IMR-90 (cell line): ENCODE measurements around the gene HS6ST2. TPM values are rescaled to one million over a fixed set of nuclear protein-coding genes. Genes with fewer than 3 reads are reported as not detected.

Experiments used
- ATAC-seq: fragments of 200-7000 bp; cut with Tn5 transposase; 2 replicates; pipeline ENCODE4 v1.9.1; 2020; ENCODE audit warnings: low read depth, mild to moderate bottlenecking, moderate library complexity
- BruUV-seq: library from RNA; stranded (reverse); fragments of 400-500 nt; replicated peaks from 2 replicates; lab custom pipeline; 2021; lab: Mats Ljungman, UMichigan
- CTCF ChIA-PET: fragments of 300-600 bp; formaldehyde crosslinking; extraction: SDS; loops from one replicate; lab custom pipeline; 2021; ENCODE audit warnings: antibody characterized with exemption; lab: Yijun Ruan, JAX
- POLR2A ChIA-PET: fragments of 300-600 bp; sonication (Branson Sonifier 250); formaldehyde crosslinking; loops from one replicate; lab custom pipeline; 2022; ENCODE audit warnings: antibody characterized with exemption; ENCODE audit not compliant: unreplicated experiment; lab: Charles Lee
- DNase-seq: peaks from one replicate; pipeline ENCODE4 v3.0.0; 2013
- H2AFZ ChIP-seq: replicated peaks from 2 replicates; pipeline ENCODE3; 2013; ENCODE audit warnings: low read length, mild to moderate bottlenecking; ENCODE audit not compliant: poor library complexity
- H2AK5ac ChIP-seq: 2 replicates; pipeline ENCODE4 v1.6.1; 2013; ENCODE audit warnings: low read depth, low read length, inconsistent platforms
- H2AK9ac ChIP-seq: replicated peaks from 2 replicates; pipeline ENCODE3; 2013; ENCODE audit warnings: mild to moderate bottlenecking, low read depth, low read length, moderate library complexity; ENCODE audit not compliant: poor library complexity
- H2BK120ac ChIP-seq: 2 replicates; pipeline ENCODE4 v1.6.1; 2013; ENCODE audit warnings: low read depth, low read length, inconsistent platforms
- H2BK15ac ChIP-seq: 3 replicates; pipeline ENCODE4 v1.6.1; 2013; ENCODE audit warnings: low read depth, low read length, inconsistent platforms
- H2BK20ac ChIP-seq: 2 replicates; pipeline ENCODE4 v1.6.1; 2013; ENCODE audit warnings: low read depth, mild to moderate bottlenecking, inconsistent platforms, low read length, moderate library complexity
- H2BK5ac ChIP-seq: 2 replicates; pipeline ENCODE4 v1.6.1; 2013; ENCODE audit warnings: mild to moderate bottlenecking, low read depth, low read length, inconsistent platforms; ENCODE audit not compliant: poor library complexity, severe bottlenecking
- H3K14ac ChIP-seq: replicated peaks from 2 replicates; pipeline ENCODE4 v1.6.1; 2013; ENCODE audit warnings: low read depth, low read length, inconsistent platforms
- H3K18ac ChIP-seq: 2 replicates; pipeline ENCODE4 v1.6.1; 2013; ENCODE audit warnings: low read depth, low read length, control low read depth
- H3K23ac ChIP-seq: 2 replicates; pipeline ENCODE4 v1.6.1; 2013; ENCODE audit warnings: low read depth, low read length, inconsistent platforms
- H3K27ac ChIP-seq: 2 replicates; pipeline ENCODE4 v1.5.1; 2013; ENCODE audit warnings: mild to moderate bottlenecking, control low read depth, low read length; ENCODE audit not compliant: insufficient read depth
- H3K27me3 ChIP-seq: 2 replicates; pipeline ENCODE4 v1.6.1; 2013; ENCODE audit warnings: low read length; ENCODE audit not compliant: control insufficient read depth, insufficient read depth
- H3K36me3 ChIP-seq: 2 replicates; pipeline ENCODE4 v1.6.1; 2013; ENCODE audit warnings: low read length, mixed read lengths; ENCODE audit not compliant: control insufficient read depth, insufficient read depth
- H3K4ac ChIP-seq: 2 replicates; pipeline ENCODE4 v1.6.1; 2013; ENCODE audit warnings: low read depth, low read length, inconsistent platforms
- H3K4me1 ChIP-seq: 2 replicates; pipeline ENCODE4 v1.6.1; 2013; ENCODE audit warnings: low read length, mixed read lengths; ENCODE audit not compliant: control insufficient read depth, insufficient read depth
- H3K4me2 ChIP-seq: 2 replicates; pipeline ENCODE4 v1.6.1; 2013; ENCODE audit warnings: low read depth, mild to moderate bottlenecking, control low read depth, low read length, moderate library complexity
- H3K4me3 ChIP-seq: 2 replicates; pipeline ENCODE4 v1.5.1; 2013; ENCODE audit warnings: low read depth, mild to moderate bottlenecking, control low read depth, low read length, moderate library complexity; ENCODE audit not compliant: insufficient read depth
- H3K56ac ChIP-seq: 2 replicates; pipeline ENCODE4 v1.6.1; 2013; ENCODE audit warnings: low read length, inconsistent platforms; ENCODE audit not compliant: insufficient read depth; ENCODE audit errors: extremely low read depth
- H3K79me1 ChIP-seq, 2 experiments: 2 replicates each; pipeline ENCODE4 v1.6.1; 2013; ENCODE audit warnings: low read length in 2 of 2, inconsistent platforms in 1 of 2, low read depth in 1 of 2
- H3K9ac ChIP-seq: 2 replicates; pipeline ENCODE4 v1.6.1; 2013; ENCODE audit warnings: low read depth, low read length, control low read depth
- H3K9me1 ChIP-seq: 2 replicates; pipeline ENCODE4 v1.6.1; 2013; ENCODE audit warnings: low read length, inconsistent platforms; ENCODE audit not compliant: insufficient read depth
- H3K9me3 ChIP-seq: 2 replicates; pipeline ENCODE4 v1.6.1; 2013; ENCODE audit warnings: low read length; ENCODE audit not compliant: control insufficient read depth, insufficient read depth
- H4K20me1 ChIP-seq: 2 replicates; pipeline ENCODE4 v1.6.1; 2013; ENCODE audit warnings: low read length, inconsistent platforms; ENCODE audit not compliant: insufficient read depth
- H4K5ac ChIP-seq: 2 replicates; pipeline ENCODE4 v1.6.1; 2013; ENCODE audit warnings: mild to moderate bottlenecking, low read depth, low read length, control low read depth
- H4K8ac ChIP-seq, 2 experiments: 2 replicates each; pipeline ENCODE4 v1.6.1; 2013; ENCODE audit warnings: low read depth in 2 of 2, low read length in 2 of 2, control low read depth in 1 of 2, inconsistent platforms in 1 of 2
- H4K91ac ChIP-seq: 2 replicates; pipeline ENCODE4 v1.6.1; 2013; ENCODE audit warnings: low read depth, low read length, inconsistent platforms; ENCODE audit not compliant: insufficient read depth
- CEBPB ChIP-seq: IDR thresholded peaks from 2 replicates; pipeline ENCODE4 v1.6.1; 2012; ENCODE audit warnings: low read depth, low read length, improper control_type of control experiment
- CTCF ChIP-seq: conservative IDR thresholded peaks from 2 replicates; pipeline ENCODE4 v1.5.1; 2012; ENCODE audit warnings: mild to moderate bottlenecking, low read depth, low read length, improper control_type of control experiment
- FOS ChIP-seq: fragments of 150-350 bp; IDR thresholded peaks from 2 replicates; pipeline ENCODE4 v1.6.1; 2016; ENCODE audit warnings: low read depth, low read length
- MAFK ChIP-seq: IDR thresholded peaks from 2 replicates; pipeline ENCODE4 v1.6.1; 2012; ENCODE audit warnings: low read depth, low read length, improper control_type of control experiment
- MXI1 ChIP-seq: IDR thresholded peaks from 2 replicates; pipeline ENCODE4 v1.6.1; 2012; ENCODE audit warnings: low read depth, mild to moderate bottlenecking, low read length, moderate library complexity, borderline replicate concordance
- POLR2A ChIP-seq: IDR thresholded peaks from 2 replicates; pipeline ENCODE4 v1.6.1; 2012; ENCODE audit warnings: mild to moderate bottlenecking, low read depth, low read length
- RAD21 ChIP-seq: IDR thresholded peaks from 2 replicates; pipeline ENCODE4 v1.6.1; 2012; ENCODE audit warnings: low read length, improper control_type of control experiment
- RCOR1 ChIP-seq: IDR thresholded peaks from 2 replicates; pipeline ENCODE4 v1.6.1; 2012; ENCODE audit warnings: mild to moderate bottlenecking, low read length, improper control_type of control experiment; ENCODE audit not compliant: insufficient replicate concordance
- RFX5 ChIP-seq: IDR thresholded peaks from 2 replicates; pipeline ENCODE4 v1.8.0; 2012; ENCODE audit warnings: low read depth, mild to moderate bottlenecking, low read length, moderate library complexity
- USF2 ChIP-seq: fragments of 150-350 bp; IDR thresholded peaks from 2 replicates; pipeline ENCODE4 v1.6.1; 2017; ENCODE audit warnings: mild to moderate bottlenecking, antibody characterized with exemption, low read length, low read depth
- WGBS, 2 experiments: methylation state at CpG; one replicate each; pipeline versions ENCODE4 v1.1.5 to v1.1.7; 2013; ENCODE audit warnings: missing lambda C conversion rate in 2 of 2; ENCODE audit not compliant: insufficient read length in 1 of 2; ENCODE audit errors: extremely low coverage in 2 of 2; 5-methylcytosine and 5-hydroxymethylcytosine counted together
- dilution Hi-C: fragments of 300-500 bp; cut with HindIII; formaldehyde crosslinking; loops from one replicate; pipeline ENCODE4 v1.14.3; 2018; ENCODE audit warnings: low sequenced_read_pairs; ENCODE audit not compliant: unreplicated experiment
- in situ Hi-C: fragments of 300-500 bp; cut with MboI; formaldehyde crosslinking; loops from 3 replicates; pipeline ENCODE4 v1.14.3; 2019; ENCODE audit warnings: low sequenced_read_pairs, inconsistent platforms, mixed read lengths
- intact Hi-C: fragments of 100-400 bp; cut with micrococcal nuclease; formaldehyde crosslinking; loops from 2 replicates; pipeline ENCODE4 v1.10.0; 2022
- polyA plus RNA-seq, 3 experiments: library from polyadenylated mRNA; depleted of rRNA; stranded (reverse); fragments of >200 nt; gene quantifications; 2 replicates each; pipeline ENCODE4 v1.2.3, GENCODE V29; 2012; ENCODE audit warnings: low replicate concordance in 1 of 3
- total RNA-seq: library from RNA; depleted of rRNA; stranded (reverse); fragments of >200 nt; gene quantifications from 2 replicates; pipeline ENCODE4 v1.2.3, GENCODE V29; 2012

HS6ST2 gene
- total and polyA plus RNA-seq, 2 of the 4 experiments (the other 2 are of a cell fraction), result not detected

GRCh38 chrX:132848296-132848970, 110.0 kb downstream of the HS6ST2 start:
- ChIA-PET CTCF (no interaction called here), POLR2A (no interaction called here)
- Histone ChIP-seq H3K9me1 (no peaks in the 10 kb centered on the region), H3K4me2 (no peak overlapping the region), H3K4me3 (no peak overlapping the region), H2BK20ac (no peak overlapping the region), H3K9ac (no peak overlapping the region), H3K27ac (no peak overlapping the region), H3K14ac (no peak overlapping the region), H3K18ac (no peak overlapping the region), H3K4me1 (no peaks in the 10 kb centered on the region), H2AK5ac (no peak overlapping the region), H3K4ac (no peak overlapping the region), H3K23ac (no peak overlapping the region), H4K91ac (no peak overlapping the region), H2AK9ac (no peak overlapping the region), H2BK120ac (no peak overlapping the region), H4K5ac (no peak overlapping the region), H2BK15ac (no peak overlapping the region), H4K20me1 (no peaks in the 10 kb centered on the region), H3K36me3 (no peaks in the 10 kb centered on the region), H3K56ac (no peak overlapping the region), H2AFZ (no peak overlapping the region), H3K9me3 (no peaks in the 10 kb centered on the region), H2BK5ac (no peak overlapping the region), H3K27me3 (peaks cover 1% of the 10 kb centered on the region), H3K79me1 (no peaks in the 10 kb centered on the region), H4K8ac (no peak overlapping the region)
- no peak for TF ChIP-seq RAD21
- TF ChIP-seq MAFK, result no peak
- no peak for TF ChIP-seq POLR2A
- TF ChIP-seq RFX5, result no peak
- TF ChIP-seq MXI1, result no peak
- no peak for TF ChIP-seq CEBPB
- TF ChIP-seq USF2, result no peak
- TF ChIP-seq CTCF, result no peak
- no peak for TF ChIP-seq FOS
- no peak for TF ChIP-seq RCOR1
- BruUV-seq, result no TSS peak
- ATAC-seq (no peak), DNase-seq (no peak)
- dilution Hi-C loops (no loop called here), in situ Hi-C loops (no loop called here), intact Hi-C loops (no loop called here)
- no CpG with 5 or more reads among the region's 6 CpGs for WGBS, 2 experiments
